ENCODE measurements around the gene RAB15.

RAB15 gene

GRCh38 chr14:64971943-64972791, at the start of gene RAB15:
RAB15 (minus strand) TSS chr14:64972336; CDS start chr14:64972076, 260 bp downstream.
- Histone ChIP-seq H3K4me1 (ENCODE audit: control insufficient read depth, insufficient read depth, low read length) (peaks cover 16% of the 10 kb centered on the region), H3K4me3 (ENCODE audit: low read length) (peak within 1 kb of the TSS; percentile 72), H3K36me3 (ENCODE audit: control insufficient read depth, insufficient read depth, low read length) (no peaks in the 10 kb centered on the region), H3K27me3 (ENCODE audit: control insufficient read depth, insufficient read depth, low read length) (no peaks in the 10 kb centered on the region), H3K9me3 (ENCODE audit: control insufficient read depth, insufficient read depth, low read length) (no peaks in the 10 kb centered on the region), H3K27ac (ENCODE audit: low read length) (no peak within 1 kb of the TSS)
- DNase-seq (ENCODE audit: low read depth, low spot score) = no peak
- WGBS (ENCODE audit: insufficient coverage, insufficient read length) = no CpG with 5 or more reads among the region's 96 CpGs

- DNase-seq (ENCODE audit: low read depth, low spot score) = no peak
- no peaks in the 10 kb centered on the region for H3K9me3 ChIP-seq (ENCODE audit: control insufficient read depth, insufficient read depth, low read length)
- no peak overlapping the region for H3K27ac ChIP-seq (ENCODE audit: low read length)
- no peaks in the 10 kb centered on the region for H3K27me3 ChIP-seq (ENCODE audit: control insufficient read depth, insufficient read depth, low read length)
- no CpG with 5 or more reads among the region's 9 CpGs for WGBS (ENCODE audit: insufficient coverage, insufficient read length)
- no peaks in the 10 kb centered on the region for H3K4me1 ChIP-seq (ENCODE audit: control insufficient read depth, insufficient read depth, low read length)
- H3K36me3 ChIP-seq (ENCODE audit: control insufficient read depth, insufficient read depth, low read length) = peaks cover 3% of the 10 kb centered on the region; the same call in 1 of the 2 replicates
- H3K4me3 ChIP-seq (ENCODE audit: low read length) = no peak overlapping the region
These were observed 47.9 kb upstream of the RAB15 start for GRCh38 chr14:65019944-65020566.

DNA sequence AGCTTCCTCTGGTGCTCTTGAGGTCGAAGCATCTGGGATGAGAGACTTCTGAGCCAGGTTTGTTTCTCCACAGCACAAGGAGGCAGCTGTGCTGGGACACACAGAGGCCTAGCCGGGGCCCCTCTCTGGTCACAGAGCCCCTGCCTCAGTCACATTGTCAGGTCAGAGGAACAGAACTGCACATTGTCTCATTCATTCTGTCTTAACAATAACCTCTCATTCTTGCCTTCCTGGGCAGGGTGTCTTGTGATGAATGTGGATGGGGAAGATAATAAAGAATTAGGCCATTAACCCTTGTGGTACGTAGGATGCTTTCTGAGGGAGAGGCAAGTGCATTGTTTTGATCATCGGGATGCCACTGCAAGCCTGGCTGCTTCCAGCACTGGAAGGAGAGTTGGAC, 44.3 kb upstream of the RAB15 start:
- H3K4me1 ChIP-seq (ENCODE audit: control insufficient read depth, insufficient read depth, low read length) = no peaks in the 10 kb centered on the region
- no peak overlapping the region for H3K4me3 ChIP-seq (ENCODE audit: low read length)
- WGBS (ENCODE audit: insufficient coverage, insufficient read length) = no CpG with 5 or more reads among the region's 4 CpGs
- no peak overlapping the region for H3K27ac ChIP-seq (ENCODE audit: low read length)
- H3K36me3 ChIP-seq (ENCODE audit: control insufficient read depth, insufficient read depth, low read length) = peaks cover 5% of the 10 kb centered on the region; the same call in 1 of the 2 replicates
- H3K9me3 ChIP-seq (ENCODE audit: control insufficient read depth, insufficient read depth, low read length) = no peaks in the 10 kb centered on the region
- no peaks in the 10 kb centered on the region for H3K27me3 ChIP-seq (ENCODE audit: control insufficient read depth, insufficient read depth, low read length)
- no peak for DNase-seq (ENCODE audit: low read depth, low spot score)

DNA sequence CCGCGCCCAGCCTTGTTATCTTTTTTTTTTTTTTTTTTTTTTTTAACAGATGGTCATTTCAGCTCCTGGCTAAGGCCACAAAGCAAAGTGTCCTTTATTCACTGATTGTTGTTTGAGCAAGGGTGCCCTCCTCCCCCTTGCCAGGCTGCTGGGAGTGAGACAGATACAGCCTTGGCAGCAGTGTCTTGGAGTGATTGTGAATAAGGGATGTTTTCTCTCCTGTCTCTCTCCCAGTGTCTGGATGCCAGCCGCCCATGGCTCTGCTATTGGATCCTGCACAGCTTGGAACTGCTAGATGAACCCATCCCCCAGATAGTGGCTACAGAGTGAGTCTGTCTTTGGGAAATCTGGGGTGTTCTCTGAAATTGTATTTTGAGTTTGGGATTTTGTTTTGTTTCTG, 43.3 kb upstream of the RAB15 start:
- Histone ChIP-seq H3K36me3 (ENCODE audit: control insufficient read depth, insufficient read depth, low read length) (peaks cover 5% of the 10 kb centered on the region; the same call in 1 of the 2 replicates), H3K4me1 (ENCODE audit: control insufficient read depth, insufficient read depth, low read length) (no peaks in the 10 kb centered on the region), H3K9me3 (ENCODE audit: control insufficient read depth, insufficient read depth, low read length) (no peaks in the 10 kb centered on the region), H3K27ac (ENCODE audit: low read length) (no peak overlapping the region), H3K4me3 (ENCODE audit: low read length) (no peak overlapping the region), H3K27me3 (ENCODE audit: control insufficient read depth, insufficient read depth, low read length) (no peaks in the 10 kb centered on the region)
- WGBS (ENCODE audit: insufficient coverage, insufficient read length) = no CpG with 5 or more reads among the region's 3 CpGs
- DNase-seq (ENCODE audit: low read depth, low spot score) = no peak

DNA sequence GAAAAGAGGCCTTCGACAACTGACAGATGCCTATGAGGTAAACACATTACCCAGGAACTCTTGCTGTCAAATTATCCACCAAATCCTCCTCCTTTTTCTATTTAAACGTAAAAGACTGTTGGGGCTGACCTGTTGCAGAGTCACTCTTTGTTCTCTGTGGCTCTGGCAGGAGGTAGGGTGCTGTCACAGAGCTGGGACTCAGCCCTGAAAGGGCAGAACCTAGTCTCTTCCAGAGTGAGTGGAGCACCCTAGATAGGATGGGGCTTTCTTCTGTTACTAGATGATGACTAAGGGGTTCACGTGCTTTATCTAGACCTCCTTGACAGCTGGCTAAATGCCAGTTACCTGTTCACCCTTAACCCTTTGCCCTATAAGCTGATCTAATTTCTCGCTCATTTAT, 40.2 kb upstream of the RAB15 start:
- no peak overlapping the region for H3K4me3 ChIP-seq (ENCODE audit: low read length)
- H3K36me3 ChIP-seq (ENCODE audit: control insufficient read depth, insufficient read depth, low read length) = peaks cover 5% of the 10 kb centered on the region; the same call in 1 of the 2 replicates
- no peak overlapping the region for H3K27ac ChIP-seq (ENCODE audit: low read length)
- no peaks in the 10 kb centered on the region for H3K9me3 ChIP-seq (ENCODE audit: control insufficient read depth, insufficient read depth, low read length)
- no CpG with 5 or more reads among the region's 4 CpGs for WGBS (ENCODE audit: insufficient coverage, insufficient read length)
- H3K4me1 ChIP-seq (ENCODE audit: control insufficient read depth, insufficient read depth, low read length) = no peaks in the 10 kb centered on the region
- no peaks in the 10 kb centered on the region for H3K27me3 ChIP-seq (ENCODE audit: control insufficient read depth, insufficient read depth, low read length)
- DNase-seq (ENCODE audit: low read depth, low spot score) = no peak

DNA sequence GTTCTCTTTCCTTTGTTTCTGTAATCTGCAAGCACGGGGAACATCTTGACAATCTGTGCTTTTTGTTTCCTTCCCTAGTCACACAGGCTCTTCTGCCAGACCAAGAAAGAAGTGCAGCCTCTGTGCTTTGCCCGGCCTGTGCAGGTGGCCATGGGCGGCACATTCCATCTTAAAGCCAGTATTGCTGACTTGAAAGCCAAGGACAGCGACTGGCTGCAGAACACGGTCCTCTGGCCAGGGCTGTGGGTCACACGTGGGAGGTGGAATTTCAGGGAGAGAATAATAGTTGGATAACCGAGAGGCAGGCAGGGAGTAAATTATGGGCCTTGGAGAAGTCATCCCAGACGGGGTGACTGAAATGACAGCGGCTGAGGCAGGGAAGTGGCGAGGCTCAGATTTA, 39.4 kb upstream of the RAB15 start:
- no peak for DNase-seq (ENCODE audit: low read depth, low spot score)
- H3K36me3 ChIP-seq (ENCODE audit: control insufficient read depth, insufficient read depth, low read length) = peaks cover 5% of the 10 kb centered on the region; the same call in 1 of the 2 replicates
- no CpG with 5 or more reads among the region's 10 CpGs for WGBS (ENCODE audit: insufficient coverage, insufficient read length)
- H3K9me3 ChIP-seq (ENCODE audit: control insufficient read depth, insufficient read depth, low read length) = no peaks in the 10 kb centered on the region
- no peaks in the 10 kb centered on the region for H3K27me3 ChIP-seq (ENCODE audit: control insufficient read depth, insufficient read depth, low read length)
- no peak overlapping the region for H3K27ac ChIP-seq (ENCODE audit: low read length)
- H3K4me1 ChIP-seq (ENCODE audit: control insufficient read depth, insufficient read depth, low read length) = no peaks in the 10 kb centered on the region
- H3K4me3 ChIP-seq (ENCODE audit: low read length) = no peak overlapping the region

- Histone ChIP-seq H3K4me3 (ENCODE audit: low read length) (no peak overlapping the region), H3K27me3 (ENCODE audit: control insufficient read depth, insufficient read depth, low read length) (no peaks in the 10 kb centered on the region), H3K27ac (ENCODE audit: low read length) (no peak overlapping the region), H3K4me1 (ENCODE audit: control insufficient read depth, insufficient read depth, low read length) (no peaks in the 10 kb centered on the region), H3K36me3 (ENCODE audit: control insufficient read depth, insufficient read depth, low read length) (peaks cover 3% of the 10 kb centered on the region; the same call in 1 of the 2 replicates), H3K9me3 (ENCODE audit: control insufficient read depth, insufficient read depth, low read length) (no peaks in the 10 kb centered on the region)
- no CpG with 5 or more reads among the region's 5 CpGs for WGBS (ENCODE audit: insufficient coverage, insufficient read length)
- no peak for DNase-seq (ENCODE audit: low read depth, low spot score)
These were observed 38.2 kb upstream of the RAB15 start for GRCh38 chr14:65010211-65010931.

DNA sequence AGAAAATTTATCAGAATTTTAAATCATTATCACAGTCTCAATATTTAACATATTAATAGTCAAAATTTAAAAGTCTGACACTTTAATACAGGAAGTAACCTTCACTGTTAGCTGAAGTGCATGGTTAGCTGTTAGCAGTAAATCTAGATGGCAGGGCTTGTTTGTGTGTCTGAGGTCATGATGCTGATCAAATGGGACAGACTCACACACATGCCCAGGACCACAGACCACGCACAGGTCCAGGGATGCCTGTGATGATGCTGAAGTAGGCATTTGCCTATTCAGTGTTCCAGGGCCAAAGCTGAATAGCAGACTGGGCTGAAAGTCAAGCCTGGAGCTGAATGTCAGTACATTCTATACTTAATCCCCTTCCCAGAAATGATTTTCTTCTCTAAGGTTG, 35.1 kb upstream of the RAB15 start:
- no peaks in the 10 kb centered on the region for H3K27me3 ChIP-seq (ENCODE audit: control insufficient read depth, insufficient read depth, low read length)
- WGBS (ENCODE audit: insufficient coverage, insufficient read length) = no CpG with 5 or more reads among the region's 1 CpG
- H3K27ac ChIP-seq (ENCODE audit: low read length) = no peak overlapping the region
- peaks cover under 1% of the 10 kb centered on the region; the same call in 1 of the 2 replicates for H3K36me3 ChIP-seq (ENCODE audit: control insufficient read depth, insufficient read depth, low read length)
- H3K4me1 ChIP-seq (ENCODE audit: control insufficient read depth, insufficient read depth, low read length) = no peaks in the 10 kb centered on the region
- DNase-seq (ENCODE audit: low read depth, low spot score) = no peak
- no peaks in the 10 kb centered on the region for H3K9me3 ChIP-seq (ENCODE audit: control insufficient read depth, insufficient read depth, low read length)
- no peak overlapping the region for H3K4me3 ChIP-seq (ENCODE audit: low read length)

GRCh38 chr14:65006261-65006721, 34.2 kb upstream of the RAB15 start:
- WGBS (ENCODE audit: insufficient coverage, insufficient read length) = no CpG with 5 or more reads among the region's 6 CpGs
- H3K4me1 ChIP-seq (ENCODE audit: control insufficient read depth, insufficient read depth, low read length) = no peaks in the 10 kb centered on the region
- H3K27me3 ChIP-seq (ENCODE audit: control insufficient read depth, insufficient read depth, low read length) = no peaks in the 10 kb centered on the region
- H3K27ac ChIP-seq (ENCODE audit: low read length) = no peak overlapping the region
- no peaks in the 10 kb centered on the region for H3K36me3 ChIP-seq (ENCODE audit: control insufficient read depth, insufficient read depth, low read length)
- DNase-seq (ENCODE audit: low read depth, low spot score) = no peak
- no peak overlapping the region for H3K4me3 ChIP-seq (ENCODE audit: low read length)
- H3K9me3 ChIP-seq (ENCODE audit: control insufficient read depth, insufficient read depth, low read length) = no peaks in the 10 kb centered on the region

GRCh38 chr14:65003394-65003793, 31.3 kb upstream of the RAB15 start:
- Histone ChIP-seq H3K9me3 (ENCODE audit: control insufficient read depth, insufficient read depth, low read length) (no peaks in the 10 kb centered on the region), H3K4me1 (ENCODE audit: control insufficient read depth, insufficient read depth, low read length) (no peaks in the 10 kb centered on the region), H3K36me3 (ENCODE audit: control insufficient read depth, insufficient read depth, low read length) (no peaks in the 10 kb centered on the region), H3K27ac (ENCODE audit: low read length) (no peak overlapping the region), H3K27me3 (ENCODE audit: control insufficient read depth, insufficient read depth, low read length) (no peaks in the 10 kb centered on the region), H3K4me3 (ENCODE audit: low read length) (no peak overlapping the region)
- WGBS (ENCODE audit: insufficient coverage, insufficient read length) = no CpG with 5 or more reads among the region's 2 CpGs
- no peak for DNase-seq (ENCODE audit: low read depth, low spot score)

Data from iPS DF 6.9 (cell line).